Bone marrow (tissue), 2 donors: ENCODE data around the gene NHERF1.

Experiments used
- DNase-seq, 2 donors: peaks; one replicate each; lab custom pipeline; 2025; lab: John Stamatoyannopoulos, UW

The NHERF1 gene

DNA sequence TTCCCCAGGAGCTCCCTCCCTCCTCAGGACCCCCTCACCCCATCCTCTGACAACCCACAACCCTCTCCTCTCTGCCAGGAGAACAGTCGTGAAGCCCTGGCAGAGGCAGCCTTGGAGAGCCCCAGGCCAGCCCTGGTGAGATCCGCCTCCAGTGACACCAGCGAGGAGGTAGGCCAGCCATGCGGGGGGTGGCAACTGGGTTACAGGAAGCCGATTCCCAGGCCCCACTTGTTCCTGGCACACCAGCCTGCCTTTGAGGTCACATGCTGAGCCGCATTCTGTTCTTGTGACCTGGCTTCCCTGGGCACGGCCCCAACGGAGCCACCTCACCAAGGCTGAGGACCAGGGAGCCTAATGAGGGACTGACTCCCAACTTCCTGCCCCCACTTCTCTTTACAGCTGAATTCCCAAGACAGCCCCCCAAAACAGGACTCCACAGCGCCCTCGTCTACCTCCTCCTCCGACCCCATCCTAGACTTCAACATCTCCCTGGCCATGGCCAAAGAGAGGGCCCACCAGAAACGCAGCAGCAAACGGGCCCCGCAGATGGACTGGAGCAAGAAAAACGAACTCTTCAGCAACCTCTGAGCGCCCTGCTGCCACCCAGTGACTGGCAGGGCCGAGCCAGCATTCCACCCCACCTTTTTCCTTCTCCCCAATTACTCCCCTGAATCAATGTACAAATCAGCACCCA, 19.8 kb downstream of the NHERF1 start:
- no peak for DNase-seq

DNA sequence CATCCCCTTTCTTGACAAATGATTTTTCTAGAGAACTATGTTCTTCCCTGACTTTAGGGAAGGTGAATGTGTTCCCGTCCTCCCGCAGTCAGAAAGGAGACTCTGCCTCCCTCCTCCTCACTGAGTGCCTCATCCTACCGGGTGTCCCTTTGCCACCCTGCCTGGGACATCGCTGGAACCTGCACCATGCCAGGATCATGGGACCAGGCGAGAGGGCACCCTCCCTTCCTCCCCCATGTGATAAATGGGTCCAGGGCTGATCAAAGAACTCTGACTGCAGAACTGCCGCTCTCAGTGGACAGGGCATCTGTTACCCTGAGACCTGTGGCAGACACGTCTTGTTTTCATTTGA, 20.3 kb downstream of the NHERF1 start:
- no peak for DNase-seq

DNA sequence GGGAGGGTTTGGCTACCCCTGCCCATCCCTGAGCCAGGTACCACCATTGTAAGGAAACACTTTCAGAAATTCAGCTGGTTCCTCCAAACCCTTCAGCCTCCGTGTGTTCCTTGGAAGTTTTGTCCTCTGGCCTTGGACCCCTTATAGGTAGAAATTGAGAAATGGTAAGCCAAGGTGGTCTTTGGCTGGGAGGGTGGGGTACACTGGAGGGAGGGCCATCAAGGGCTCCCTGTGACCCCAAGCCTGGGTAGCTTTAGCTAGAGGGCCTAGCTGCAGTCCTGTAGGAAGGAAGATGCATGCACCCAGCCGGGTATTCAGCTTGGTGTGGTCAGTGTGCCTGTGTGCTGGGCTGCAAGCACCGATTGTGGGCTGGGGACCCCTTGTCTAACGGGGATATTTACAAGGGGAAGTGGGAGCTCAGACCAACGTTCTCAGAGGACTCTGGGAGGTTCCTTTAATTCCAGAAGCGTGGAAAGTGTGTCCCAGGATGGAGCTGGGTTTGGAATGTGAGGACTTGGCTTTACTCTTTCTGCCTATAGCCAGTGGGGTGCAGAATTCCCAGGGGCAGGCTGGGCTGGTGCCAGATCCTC, 20.9 kb downstream of the NHERF1 start:
- no peak for DNase-seq

DNA sequence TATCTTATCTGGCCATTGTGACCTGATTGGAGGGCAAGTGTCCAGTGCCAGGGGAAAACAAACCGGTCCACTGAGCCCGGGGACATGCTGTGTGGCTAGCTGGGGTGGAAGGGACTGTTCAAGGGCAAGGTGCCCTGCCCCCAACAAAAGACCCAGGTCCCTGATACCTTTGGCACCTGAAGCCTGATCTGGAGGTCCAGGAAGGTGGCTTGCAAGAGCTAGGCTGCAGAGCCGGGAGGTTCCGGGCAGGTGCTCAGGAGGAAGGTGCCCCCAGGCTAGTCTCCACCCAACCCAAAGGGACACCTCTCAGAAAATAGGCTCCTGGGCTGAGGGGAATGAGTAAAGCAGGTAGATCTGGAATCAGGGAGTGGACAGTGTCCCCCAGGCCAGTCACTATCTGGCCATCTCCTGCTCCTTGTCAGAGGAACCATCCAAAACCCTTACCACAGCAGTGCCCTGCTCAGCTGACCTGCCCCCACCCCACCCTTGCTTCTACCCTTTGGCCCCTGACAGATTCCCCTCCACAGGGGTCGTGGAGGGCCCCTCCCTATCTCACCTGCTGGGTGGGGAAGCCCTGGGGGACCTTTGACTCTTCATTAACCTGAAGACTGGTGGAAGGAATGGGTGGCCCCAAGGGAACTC, 21.5 kb downstream of the NHERF1 start:
- DNase-seq: no peak

DNA sequence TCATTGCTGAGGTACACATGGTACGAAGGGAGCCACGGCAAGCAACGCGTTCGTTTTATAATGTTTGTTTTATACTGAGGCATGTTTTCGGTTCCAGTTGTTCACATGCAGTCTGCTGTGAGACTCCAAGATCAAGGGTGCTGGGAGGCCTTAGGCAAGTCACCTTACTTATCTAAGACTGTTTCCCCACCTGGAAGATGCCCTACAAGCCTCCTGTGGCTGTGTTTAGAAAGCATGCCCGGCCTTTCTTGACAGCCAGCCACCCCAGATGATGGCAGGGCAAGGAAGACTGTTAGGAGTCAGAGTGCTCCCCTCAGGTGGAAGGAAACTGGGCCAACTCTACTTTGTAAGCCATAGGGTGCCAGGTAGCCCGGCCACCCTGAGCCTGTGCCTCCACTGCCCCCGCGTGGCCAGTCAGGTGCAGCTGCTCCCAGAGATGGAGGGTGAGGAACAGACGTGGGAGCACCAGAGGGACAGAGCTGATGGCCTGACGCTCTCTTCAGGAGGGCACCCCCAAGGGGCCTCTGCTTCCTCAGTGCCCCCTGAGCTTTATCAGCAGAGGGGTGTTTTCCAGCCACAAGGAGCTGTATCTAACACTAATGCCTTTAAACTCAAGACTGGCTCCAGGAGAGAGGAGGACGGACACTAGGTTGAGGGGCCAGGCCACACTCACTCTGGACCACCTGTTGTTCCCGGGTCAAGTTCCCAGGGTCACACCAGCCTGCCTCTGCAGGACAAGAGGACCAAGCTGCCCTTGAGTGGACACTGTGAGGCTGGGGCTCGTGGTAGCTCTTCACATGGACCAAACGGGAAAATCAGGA, 22.3 kb downstream of the NHERF1 start:
- peak in 1 of 2 donors; percentile 24 for DNase-seq

DNA sequence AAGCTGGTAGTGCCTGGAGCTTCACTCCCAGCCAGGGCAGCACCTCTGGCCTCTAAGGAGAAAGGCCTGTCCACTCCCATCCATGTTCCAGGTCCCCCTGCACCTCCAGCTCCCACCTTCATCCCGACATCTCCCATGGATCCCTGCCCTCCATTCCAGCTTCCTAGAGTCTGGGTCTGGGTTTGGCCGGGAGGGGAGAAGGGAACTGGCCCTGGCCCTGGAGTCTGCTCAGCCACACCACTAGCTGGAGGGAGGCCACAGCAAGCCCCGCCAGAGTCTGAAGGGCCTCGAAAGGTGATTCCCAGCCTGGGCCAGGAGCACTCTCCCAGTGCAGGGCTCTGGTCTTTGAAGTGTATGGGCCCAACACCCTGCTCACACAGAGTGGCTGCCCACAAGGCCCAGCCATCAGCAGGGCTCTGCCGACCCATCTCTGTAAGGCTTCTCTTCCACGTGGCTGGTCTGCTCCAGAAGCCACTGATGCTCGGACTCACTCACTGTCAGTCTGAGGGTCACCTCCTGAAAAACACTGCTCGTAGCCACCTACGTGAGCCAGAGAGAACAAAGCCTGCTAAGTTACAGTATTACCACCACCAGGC, 23.0 kb downstream of the NHERF1 start:
- no peak for DNase-seq

DNA sequence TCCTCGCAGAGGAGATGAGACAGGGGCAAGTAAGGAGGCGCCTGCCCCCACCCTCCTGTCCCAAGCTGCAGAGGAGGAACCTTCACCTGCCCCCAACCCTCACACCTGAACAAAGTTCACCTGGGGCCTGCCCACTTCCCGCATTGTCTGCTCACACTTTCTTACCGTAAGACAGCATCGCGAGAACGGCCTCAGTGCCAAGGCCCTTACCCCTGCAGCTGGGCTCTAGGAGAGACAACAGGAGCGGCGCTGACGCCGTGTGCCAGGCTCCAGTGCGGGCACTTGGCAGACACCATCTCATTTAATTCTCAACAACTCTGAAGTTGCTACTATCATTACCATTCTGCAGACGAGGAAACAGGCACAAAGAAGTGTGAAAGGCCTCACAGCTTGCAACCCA, 23.6 kb downstream of the NHERF1 start:
- DNase-seq: no peak

DNA sequence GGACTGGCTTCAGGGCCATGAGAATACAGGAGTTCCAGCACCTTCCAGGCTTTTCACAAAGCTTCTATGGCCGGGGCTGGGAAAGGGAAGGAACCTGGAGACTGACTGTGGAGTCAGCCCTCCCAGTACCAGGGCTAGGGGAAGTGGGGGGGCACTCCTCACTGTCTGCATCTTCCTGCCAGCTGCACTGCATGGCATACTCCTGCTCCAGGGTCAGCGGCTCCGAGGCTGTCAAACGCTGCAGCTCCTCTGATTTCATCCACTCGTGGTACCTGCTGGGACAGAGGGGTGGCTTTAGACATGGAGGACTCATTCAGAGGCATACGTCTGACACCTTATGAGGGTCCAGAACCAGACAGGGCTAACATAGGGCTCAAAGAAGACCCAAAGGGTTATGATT, 25.0 kb downstream of the NHERF1 start:
- DNase-seq: no peak

DNA sequence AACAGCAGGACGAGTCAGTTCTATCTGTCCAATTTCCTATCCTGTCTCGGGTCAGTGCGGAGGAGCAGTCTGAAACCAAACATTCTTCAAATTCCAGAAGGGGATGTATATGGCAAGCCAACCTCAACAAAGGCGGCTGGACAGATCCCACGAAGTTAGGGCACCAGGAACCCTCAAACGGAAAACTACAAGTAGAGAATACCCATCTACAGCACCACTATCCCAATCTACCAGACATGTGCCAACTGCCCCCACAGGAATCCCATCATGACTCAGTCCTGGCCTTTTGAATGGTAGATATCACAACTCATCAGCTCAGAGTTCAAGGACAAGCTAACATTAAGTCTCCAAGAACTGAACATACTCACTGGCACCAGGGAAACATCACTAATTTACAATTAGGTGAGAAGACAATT, 25.5 kb downstream of the NHERF1 start:
- no peak for DNase-seq

DNA sequence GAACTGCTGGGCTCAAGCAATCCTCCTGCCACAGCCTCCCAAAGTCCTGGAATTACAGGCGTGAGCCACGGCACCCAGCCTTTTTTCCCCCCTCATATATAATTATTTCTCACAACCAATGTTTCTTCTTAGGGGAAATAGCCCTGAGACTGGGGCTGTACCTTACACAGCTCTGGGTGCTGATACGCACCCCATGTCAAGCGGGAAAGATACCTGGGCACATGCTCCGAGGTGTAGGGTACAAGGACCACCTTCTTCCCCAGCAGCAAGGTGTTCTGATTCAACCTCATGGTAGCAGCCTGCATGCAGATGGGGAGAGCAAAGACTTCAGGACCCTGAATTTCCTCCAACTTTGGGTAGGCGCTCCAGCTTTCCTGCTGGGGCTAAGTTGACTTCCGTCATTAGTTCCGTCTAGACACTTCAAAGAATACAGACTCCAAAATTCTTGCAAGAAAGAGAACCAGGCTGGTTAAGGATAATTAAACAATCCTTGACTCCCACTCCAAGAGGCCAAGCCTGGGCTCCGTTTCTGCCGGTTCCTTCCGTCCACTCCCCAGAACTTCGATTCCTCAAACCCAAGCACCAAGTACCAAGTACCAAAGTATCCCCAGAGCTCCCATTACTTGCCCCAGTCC, 27.1 kb downstream of the NHERF1 start:
- no peak for DNase-seq

DNA sequence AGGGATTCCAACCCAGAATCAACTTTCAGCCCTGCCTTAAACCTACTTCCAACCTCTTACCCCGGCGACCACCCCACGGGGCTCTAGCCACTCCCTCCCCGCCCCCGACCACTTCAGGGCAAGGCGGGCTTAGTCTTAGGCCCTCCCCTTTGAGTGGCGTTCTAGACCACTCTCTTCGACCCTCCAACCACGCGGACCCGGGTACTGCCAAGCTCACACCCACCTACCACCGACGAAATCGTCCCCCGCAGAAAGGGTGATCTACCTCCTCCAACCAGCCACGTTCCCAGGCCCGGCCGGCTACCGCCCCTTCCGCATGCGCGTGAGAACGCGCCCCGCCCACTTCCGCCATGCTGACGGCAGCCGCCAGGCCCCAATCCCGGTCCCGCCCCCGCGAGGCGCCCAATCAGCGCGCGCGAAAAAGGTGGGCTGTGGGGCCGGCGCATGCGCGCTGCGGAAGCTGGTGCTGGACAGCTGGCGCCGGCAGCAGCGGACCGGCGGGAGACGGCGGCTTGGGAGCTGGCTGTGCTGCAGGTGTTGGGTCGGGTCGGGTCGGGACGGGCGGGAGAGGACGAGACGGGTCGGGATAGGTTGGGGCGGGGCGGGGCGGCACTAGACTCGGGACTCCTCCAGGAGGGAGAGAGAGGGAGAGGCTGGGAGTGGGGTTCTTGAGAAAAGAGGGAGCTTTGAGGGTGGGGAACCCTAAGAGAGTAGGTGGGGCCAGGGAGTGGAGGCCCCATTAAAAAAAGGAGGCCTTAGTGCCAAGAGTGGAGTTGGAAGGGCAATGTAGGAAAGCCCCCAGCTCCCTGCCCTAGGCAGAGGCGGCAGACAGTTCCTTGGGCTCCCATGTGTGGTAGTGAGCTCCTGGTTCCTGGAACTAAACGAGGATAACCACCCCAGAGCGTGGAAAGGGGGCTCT, 27.9 kb downstream of the NHERF1 start, which contains the start of gene NAT9:
Gene NAT9, minus strand, starts transcription at position 302 of the 919 bp plus-strand sequence. CDS start 647 bp downstream, outside the sequence.
- DNase-seq: peak; percentile 89 to 93

DNA sequence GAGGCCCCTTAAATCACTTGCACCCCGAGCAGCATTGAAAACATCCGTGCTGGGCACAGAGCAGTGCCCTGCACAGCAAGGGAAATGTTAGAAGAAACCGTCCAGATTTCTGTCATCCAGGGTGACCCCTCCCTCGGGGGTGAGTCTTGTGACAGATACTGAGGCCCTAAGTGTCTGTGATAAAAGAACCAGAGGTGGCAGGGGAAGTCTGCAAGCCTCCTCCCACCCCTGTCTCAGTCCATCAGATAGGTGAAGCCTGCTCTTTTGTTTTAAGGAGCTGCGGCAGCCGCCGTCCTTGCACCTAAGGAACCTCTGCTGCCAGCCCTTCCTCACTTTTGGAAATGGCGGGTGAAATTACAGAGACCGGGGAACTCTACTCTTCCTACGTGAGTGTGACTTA, 28.6 kb downstream of the NHERF1 start:
- no peak for DNase-seq

DNA sequence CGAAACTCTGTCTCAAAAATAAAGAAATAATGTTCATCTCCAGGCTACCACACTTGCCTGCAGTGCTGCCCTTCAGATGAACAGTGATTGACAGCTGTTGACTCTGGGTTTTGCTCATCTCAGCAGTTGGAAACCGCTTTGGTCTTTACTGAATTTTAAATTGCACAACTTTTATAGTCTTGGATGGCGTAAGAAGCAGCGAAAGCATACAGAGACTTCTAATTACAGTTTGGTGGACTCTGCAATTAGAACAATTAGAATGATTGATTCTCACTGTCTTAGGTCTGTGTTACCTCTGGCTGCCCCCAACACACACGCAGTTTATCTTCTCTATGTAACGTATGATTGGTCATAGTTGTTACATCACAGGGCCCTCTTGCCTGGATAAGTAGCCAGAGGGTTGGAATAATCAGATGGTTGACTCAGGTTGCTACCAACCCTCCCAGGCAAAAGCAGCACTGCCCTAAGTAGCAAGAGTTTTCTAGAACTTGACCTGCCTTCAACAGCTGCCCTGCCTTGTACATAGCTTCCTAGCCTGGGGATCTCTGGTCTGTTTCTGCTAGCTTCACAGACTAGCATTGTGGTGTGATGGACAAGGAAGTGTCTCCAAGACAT, 29.6 kb downstream of the NHERF1 start:
- DNase-seq: no peak

DNA sequence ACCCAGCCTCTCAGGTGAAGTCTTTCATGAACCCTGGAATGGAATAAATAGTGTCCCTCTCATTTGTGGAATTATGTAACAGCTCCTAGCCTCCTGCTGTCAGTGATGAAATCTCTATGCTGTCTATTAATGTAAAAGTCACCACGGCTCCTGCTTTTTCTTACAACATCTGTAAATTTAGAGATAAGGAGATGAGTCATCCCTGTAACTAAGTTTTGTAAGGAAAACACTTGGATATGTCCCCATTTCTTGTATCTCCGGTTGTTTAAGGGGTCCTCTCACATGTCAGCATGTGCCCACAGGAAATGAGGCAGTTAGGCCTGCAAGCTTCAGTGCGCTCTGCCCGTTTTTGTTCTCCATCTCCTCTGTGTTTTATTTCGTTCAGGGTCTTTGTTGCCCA, 30.5 kb downstream of the NHERF1 start:
- no peak for DNase-seq

DNA sequence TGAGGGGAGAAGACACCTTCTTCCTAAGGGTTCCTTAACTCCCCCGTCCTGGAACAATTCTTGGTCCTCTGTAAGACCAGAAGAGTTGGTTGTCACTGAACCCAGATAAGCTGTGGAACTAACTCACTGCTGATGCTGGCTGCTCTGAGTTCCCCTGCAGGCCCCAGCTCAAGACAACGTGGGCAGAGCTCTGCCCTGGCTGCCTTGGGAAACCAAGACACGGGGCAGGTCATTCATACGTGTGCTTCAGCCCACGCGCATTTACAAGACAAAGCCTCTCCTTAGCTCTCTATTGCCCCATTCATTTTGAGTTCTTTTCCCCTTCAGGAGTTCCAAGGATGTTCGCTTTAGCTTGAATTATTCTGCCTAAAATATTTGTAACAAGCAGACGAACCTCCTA, 31.1 kb downstream of the NHERF1 start:
- no peak for DNase-seq

DNA sequence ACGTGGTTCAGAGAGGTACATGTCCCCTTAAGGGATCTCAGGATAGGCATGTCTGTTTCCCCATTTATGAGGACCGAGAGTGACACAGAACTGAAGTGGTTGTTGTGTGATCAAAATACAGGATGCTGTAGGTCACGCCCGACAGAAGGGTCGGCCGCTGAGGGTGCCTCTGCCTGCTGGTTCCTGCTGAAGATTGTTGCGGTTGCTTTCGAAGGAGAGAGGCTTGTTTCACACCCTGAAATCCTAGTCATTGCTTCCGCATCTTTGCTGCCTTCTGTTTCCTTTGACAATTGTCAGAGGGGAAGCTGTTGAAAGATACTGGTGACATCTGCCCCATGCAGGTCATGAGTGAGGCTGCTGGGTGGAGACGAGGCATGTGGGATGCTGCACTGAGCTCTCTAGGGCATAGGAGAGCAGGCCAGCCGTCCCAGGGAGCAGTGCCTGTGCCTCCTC, 31.5 kb downstream of the NHERF1 start:
- peak; percentile 61 to 100 for DNase-seq

DNA sequence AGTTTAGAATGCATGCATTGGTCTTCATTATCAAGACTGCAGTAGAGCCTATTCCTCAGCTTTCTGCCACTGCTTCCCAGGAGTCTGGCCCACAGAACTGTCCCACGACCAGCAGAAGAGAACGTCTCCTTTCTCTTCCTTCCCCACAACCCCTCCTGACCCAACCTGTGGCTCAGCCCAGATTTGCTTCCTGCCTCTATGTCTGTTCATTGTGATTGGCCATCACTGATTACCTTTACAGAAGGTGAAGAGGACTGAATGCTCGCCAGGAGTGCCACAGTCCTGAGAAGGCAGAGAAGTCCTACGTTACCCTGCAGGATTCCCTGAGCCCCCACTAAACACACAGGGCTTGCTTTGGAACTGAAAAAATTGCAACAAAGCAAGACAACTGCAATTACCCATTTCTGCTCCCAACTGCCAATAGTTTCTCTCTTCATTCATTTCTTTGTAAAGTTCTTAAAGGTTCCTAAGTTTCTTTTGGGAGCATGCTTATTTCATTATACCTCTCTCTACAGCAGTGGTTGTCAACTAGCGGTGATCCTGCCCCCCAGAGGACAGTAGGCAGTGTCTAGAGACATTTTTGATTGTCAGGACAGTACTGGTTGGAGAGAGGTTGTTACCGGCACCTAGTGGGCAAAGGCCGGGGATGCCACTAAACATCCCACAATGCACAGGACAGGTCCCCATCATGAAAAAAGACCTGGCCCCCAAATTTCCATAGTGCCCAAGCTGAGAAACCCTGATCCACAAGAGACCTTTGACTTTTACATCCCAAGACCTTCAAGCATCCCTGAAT, 32.2 kb downstream of the NHERF1 start:
- DNase-seq: no peak

DNA sequence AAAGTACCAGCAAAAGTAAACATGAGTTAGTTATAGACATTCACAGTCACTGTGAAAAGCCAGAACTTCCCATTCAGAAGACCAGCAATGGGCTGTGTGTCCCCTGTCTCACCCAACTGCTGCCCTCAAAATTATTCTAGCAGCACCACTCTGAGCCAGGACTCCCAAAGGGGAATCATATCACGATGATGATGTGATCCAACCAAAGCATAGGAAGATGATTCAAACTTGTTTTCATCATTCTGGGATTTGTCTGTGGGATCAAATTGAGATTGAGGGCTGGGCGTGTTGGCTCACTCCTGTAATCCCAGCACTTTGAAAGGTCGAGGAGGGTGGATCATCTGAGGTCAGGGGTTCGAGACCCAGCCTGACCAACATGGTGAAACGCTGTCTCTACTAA, 34.1 kb downstream of the NHERF1 start:
- DNase-seq: no peak

DNA sequence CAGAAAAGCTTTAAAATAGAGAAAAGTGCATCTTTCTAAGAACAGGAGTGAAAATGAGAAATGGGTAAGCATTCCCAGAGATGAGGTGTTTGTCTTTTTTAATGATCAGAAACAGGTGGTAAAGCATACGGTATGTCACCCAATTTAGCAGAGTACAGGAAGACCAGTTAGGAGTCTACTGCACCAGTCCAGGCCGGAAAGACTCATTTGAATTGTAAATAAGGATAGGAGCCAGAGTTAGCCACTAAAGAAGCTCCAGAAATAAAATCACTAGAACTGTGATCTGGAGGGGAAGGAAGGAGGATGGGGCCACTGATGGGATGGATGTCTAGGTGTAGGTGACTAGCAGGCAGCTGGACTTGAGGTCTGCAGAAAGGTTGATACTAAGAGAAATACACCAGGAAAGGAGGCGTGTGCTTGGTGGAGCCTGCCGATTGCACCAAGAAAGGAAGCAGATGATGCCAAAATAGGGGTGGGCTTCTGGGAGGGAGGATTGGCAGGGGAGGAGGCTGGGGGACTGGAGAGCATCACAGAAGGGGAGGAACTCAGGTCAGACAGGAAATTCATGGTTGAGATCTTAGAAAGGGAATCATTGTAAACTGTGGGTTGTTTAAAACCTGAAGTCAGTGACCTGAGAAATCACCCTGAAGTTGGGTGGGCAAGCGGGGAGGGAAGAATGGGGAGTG, 35.8 kb downstream of the NHERF1 start:
- DNase-seq: no peak
